Measurements from ENCODE around the gene ZNF846. TPM values are rescaled to one million over a fixed set of nuclear protein-coding genes. Genes with fewer than 3 reads are reported as not detected.

ZNF846 gene
- total RNA-seq, 1 experiment from 2014 or later: 3.3 TPM

DNA sequence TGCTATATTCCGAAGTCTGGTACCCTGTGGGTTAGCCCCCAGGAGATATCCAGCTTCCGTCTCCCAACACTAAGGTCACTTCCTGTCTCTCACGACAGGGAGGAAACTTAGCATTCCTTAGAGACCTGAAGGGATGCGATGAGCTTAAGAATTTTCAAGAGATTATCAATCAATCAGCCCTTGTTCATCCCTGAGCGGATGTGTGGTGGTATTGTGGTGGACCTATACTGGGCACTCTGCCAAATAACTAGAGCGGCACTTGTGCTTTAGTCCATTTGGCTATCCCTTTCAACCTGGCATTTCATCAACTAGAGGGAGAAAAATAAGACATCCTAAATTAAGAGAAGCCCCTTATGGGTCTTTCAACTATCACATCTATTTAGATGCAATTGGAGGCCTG is 62.7 kb downstream of the ZNF846 start:
- no peak overlapping the region for H3K4me3 Mint-ChIP-seq (ENCODE audit: unreplicated experiment)
- no peak overlapping the region for H3K27ac Mint-ChIP-seq (ENCODE audit: low read depth, unreplicated experiment)
- no TSS peak for BruUV-seq (replicated peaks)
- no peaks in the 10 kb centered on the region for H3K36me3 Mint-ChIP-seq (ENCODE audit: insufficient read depth, unreplicated experiment)
- DNase-seq (ENCODE audit: unreplicated experiment): no peak
- TF ChIP-seq, protein P1, sequence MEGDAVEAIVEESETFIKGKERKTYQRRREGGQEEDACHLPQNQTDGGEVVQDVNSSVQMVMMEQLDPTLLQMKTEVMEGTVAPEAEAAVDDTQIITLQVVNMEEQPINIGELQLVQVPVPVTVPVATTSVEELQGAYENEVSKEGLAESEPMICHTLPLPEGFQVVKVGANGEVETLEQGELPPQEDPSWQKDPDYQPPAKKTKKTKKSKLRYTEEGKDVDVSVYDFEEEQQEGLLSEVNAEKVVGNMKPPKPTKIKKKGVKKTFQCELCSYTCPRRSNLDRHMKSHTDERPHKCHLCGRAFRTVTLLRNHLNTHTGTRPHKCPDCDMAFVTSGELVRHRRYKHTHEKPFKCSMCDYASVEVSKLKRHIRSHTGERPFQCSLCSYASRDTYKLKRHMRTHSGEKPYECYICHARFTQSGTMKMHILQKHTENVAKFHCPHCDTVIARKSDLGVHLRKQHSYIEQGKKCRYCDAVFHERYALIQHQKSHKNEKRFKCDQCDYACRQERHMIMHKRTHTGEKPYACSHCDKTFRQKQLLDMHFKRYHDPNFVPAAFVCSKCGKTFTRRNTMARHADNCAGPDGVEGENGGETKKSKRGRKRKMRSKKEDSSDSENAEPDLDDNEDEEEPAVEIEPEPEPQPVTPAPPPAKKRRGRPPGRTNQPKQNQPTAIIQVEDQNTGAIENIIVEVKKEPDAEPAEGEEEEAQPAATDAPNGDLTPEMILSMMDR (IDR thresholded peaks at IDR 0.05; ENCODE audit: unreplicated experiment): no peak
- no peaks in the 10 kb centered on the region for H3K27me3 Mint-ChIP-seq (ENCODE audit: insufficient read depth, unreplicated experiment)
- no peaks in the 10 kb centered on the region for H3K4me1 Mint-ChIP-seq (ENCODE audit: insufficient read depth, unreplicated experiment)
- intact Hi-C loops (cut with micrococcal nuclease): no loop called here
- ChIA-PET POLR2A (interaction anchor here (0.6 to 1.5 kb wide), 2 partner anchors 31 to 1386 kb away, joined by 3 read pairs; partner anchors contain the start of gene ZNF562), CTCF (no interaction called here)
- H3K9me3 Mint-ChIP-seq (ENCODE audit: unreplicated experiment): peaks cover 20% of the 10 kb centered on the region

DNA sequence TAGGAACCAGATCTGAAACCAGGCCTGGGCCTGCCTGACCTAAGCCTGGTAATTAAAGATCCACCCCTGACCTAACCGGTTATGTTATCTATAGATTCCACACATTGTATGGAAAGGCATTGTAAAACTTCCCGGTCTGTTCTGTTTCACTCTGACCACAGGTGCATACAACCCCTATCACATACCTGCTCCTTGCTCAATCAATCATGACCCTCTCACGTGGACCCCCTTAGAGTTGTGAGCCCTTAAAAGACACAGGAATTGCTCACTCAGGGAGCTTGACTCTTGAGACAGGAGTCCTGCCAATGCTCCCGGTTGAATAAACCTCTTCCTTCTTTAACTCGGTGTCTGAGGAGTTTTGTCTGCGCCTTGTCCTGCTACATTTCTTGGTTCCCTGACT is 66.4 kb downstream of the ZNF846 start:
- CTCF ChIA-PET: no interaction called here
- no peak overlapping the region for H3K4me3 Mint-ChIP-seq (ENCODE audit: unreplicated experiment)

More for the DNA sequence above, 66.4 kb downstream of the ZNF846 start:
- Mint-ChIP-seq H3K9me3 (ENCODE audit: unreplicated experiment) (peaks cover 20% of the 10 kb centered on the region), H3K4me1 (ENCODE audit: insufficient read depth, unreplicated experiment) (no peaks in the 10 kb centered on the region), H3K27ac (ENCODE audit: low read depth, unreplicated experiment) (no peak overlapping the region), H3K27me3 (ENCODE audit: insufficient read depth, unreplicated experiment) (no peaks in the 10 kb centered on the region), H3K36me3 (ENCODE audit: insufficient read depth, unreplicated experiment) (no peaks in the 10 kb centered on the region)
- POLR2A ChIA-PET: no interaction called here
- TF ChIP-seq, protein P1 (IDR thresholded peaks at IDR 0.05; ENCODE audit: unreplicated experiment): no peak
- intact Hi-C loops (cut with micrococcal nuclease): no loop called here
- DNase-seq (ENCODE audit: unreplicated experiment): no peak
- no TSS peak for BruUV-seq (replicated peaks)

Other genes with a start within 250 kb of the ZNF846 start
- gene ZNF426, start 230.1 kb downstream of the ZNF846 start, total RNA-seq (2022): 8.1 and 13.2 TPM in 2 replicates
- gene ZNF121, start 184.2 kb downstream of the ZNF846 start, total RNA-seq (2022): 51.9 and 63.9 TPM in 2 replicates
- 37.0 and 37.7 TPM in 2 replicates for gene ZNF561, start 147.5 kb downstream of the ZNF846 start, total RNA-seq (2022)
- 56.4 and 56.5 TPM in 2 replicates for gene ZNF562, start 93.6 kb downstream of the ZNF846 start, total RNA-seq (2022)
- gene FBXL12, start 50.3 kb upstream of the ZNF846 start, total RNA-seq (2022): 27.4 and 30.8 TPM in 2 replicates
- gene UBL5, start 59.2 kb upstream of the ZNF846 start, total RNA-seq (2022): 302 and 374 TPM in 2 replicates
- gene PIN1, start 66.6 kb upstream of the ZNF846 start, total RNA-seq (2022): 54.6 and 61.4 TPM in 2 replicates
- not detected in 2 replicates for gene OLFM2, start 167.8 kb upstream of the ZNF846 start, total RNA-seq (2022)
- gene COL5A3, start 241.8 kb upstream of the ZNF846 start, total RNA-seq (2022): 0.98 and 1.5 TPM in 2 replicates
- gene RDH8, start 244.7 kb upstream of the ZNF846 start, total RNA-seq (2022): not detected in 2 replicates